CD4-positive, alpha-beta T cell (primary cell): ENCODE data around the gene DLK1. TPM values are rescaled to one million over a fixed set of nuclear protein-coding genes. Genes with fewer than 3 reads are reported as not detected.
A peak's percentile ranks its signal among the peaks of the same experiment; 100 is the strongest.

Experiments
- ATAC-seq: fragments of 200-7000 bp; cut with Tn5 transposase; one replicate; pipeline ENCODE4 v1.10.0; 2022; ENCODE audit warnings: mild to moderate bottlenecking; ENCODE audit not compliant: poor library complexity
- CTCF ChIA-PET: fragments of 350-600 bp; sonication (Branson Sonifier 250); formaldehyde crosslinking; loops from one replicate; lab custom pipeline; 2021; ENCODE audit warnings: antibody characterized with exemption, inconsistent platforms; lab: Charles Lee
- POLR2A ChIA-PET: fragments of 350-600 bp; sonication (Branson Sonifier 250); formaldehyde crosslinking; loops from one replicate; lab custom pipeline; 2021; ENCODE audit warnings: antibody characterized with exemption, inconsistent platforms; lab: Charles Lee
- DNase-seq, 14 experiments: peaks; one replicate each; pipeline ENCODE4 v3.0.0-alpha.2; 2013 to 2020; ENCODE audit warnings: mixed read lengths in 2 of 14
- H3K27ac ChIP-seq, 2 donors: one replicate each; pipeline versions ENCODE4 v1.5.1 to v1.7.0; 2013; ENCODE audit warnings: low read length in 2 of 2, low read depth in 1 of 2, mild to moderate bottlenecking in 1 of 2
- H3K27me3 ChIP-seq, 2 experiments: 1 replicate in 1 of 2; 2 replicates in 1 of 2; pipeline versions ENCODE4 v1.6.1 to v1.7.0; 2013; ENCODE audit warnings: low read length in 2 of 2, control low read depth in 1 of 2, mild to moderate bottlenecking in 1 of 2, moderate library complexity in 1 of 2; ENCODE audit not compliant: insufficient read depth in 2 of 2, control insufficient read depth in 1 of 2
- H3K36me3 ChIP-seq: one replicate; pipeline ENCODE4 v1.6.1; 2013; ENCODE audit warnings: low read length, control low read depth; ENCODE audit not compliant: insufficient read depth
- H3K4me1 ChIP-seq: one replicate; pipeline ENCODE4 v1.6.1; 2013; ENCODE audit warnings: low read length, control low read depth; ENCODE audit not compliant: insufficient read depth
- H3K4me3 ChIP-seq: one replicate; pipeline ENCODE4 v1.5.1; 2013; ENCODE audit warnings: mild to moderate bottlenecking, low read length, moderate library complexity
- H3K9me3 ChIP-seq, 2 experiments: 1 replicate in 1 of 2; 2 replicates in 1 of 2; pipeline versions ENCODE4 v1.6.1 to v1.7.0; 2013; ENCODE audit warnings: low read length in 2 of 2, mild to moderate bottlenecking in 2 of 2, control low read depth in 1 of 2, moderate library complexity in 1 of 2; ENCODE audit not compliant: control insufficient read depth in 1 of 2, insufficient read depth in 1 of 2
- H3K27ac Mint-ChIP-seq: one replicate; pipeline ENCODE4 v1.8.0; 2020; ENCODE audit warnings: mixed read lengths
- H3K27me3 Mint-ChIP-seq: one replicate; pipeline ENCODE4 v1.8.0; 2021; ENCODE audit warnings: mixed read lengths
- H3K36me3 Mint-ChIP-seq: one replicate; pipeline ENCODE4 v1.8.0; 2021; ENCODE audit warnings: low read depth, mixed read lengths
- H3K4me1 Mint-ChIP-seq: one replicate; pipeline ENCODE4 v1.8.0; 2021; ENCODE audit warnings: low read depth, mixed read lengths
- H3K4me3 Mint-ChIP-seq: one replicate; pipeline ENCODE4 v1.8.0; 2020; ENCODE audit warnings: mild to moderate bottlenecking, mixed read lengths
- H3K9me3 Mint-ChIP-seq: one replicate; pipeline ENCODE4 v1.8.0; 2020; ENCODE audit warnings: mixed read lengths
- CTCF ChIP-seq: fragments of 200-600 bp; IDR thresholded peaks from one replicate; pipeline ENCODE4 v1.8.0; 2022; ENCODE audit warnings: antibody characterized with exemption, mild to moderate bottlenecking
- intact Hi-C, 2 experiments: fragments of 100-400 bp; cut with DNase I in 1 of 2; cut with micrococcal nuclease in 1 of 2; formaldehyde crosslinking; loops; one replicate each; pipeline versions ENCODE4 v1.15.1 to v1.9.0; 2023 to 2025; cut with DNase I, micrococcal nuclease
- total RNA-seq, 174 experiments: library from RNA in 2 of 174; stranded (reverse) in 2 of 174; gene quantifications; one replicate each; pipeline ENCODE4 v1.2.3 and lab custom pipeline; 2021 to 2026

Gene DLK1
- total RNA-seq, 2 experiments from 2014 or later: not detected

GRCh38 chr14:100767003-100767787 lies 40.5 kb downstream of the DLK1 start:
- Mint-ChIP-seq H3K27me3 (peaks cover 4% of the 10 kb centered on the region), H3K27ac (no peak overlapping the region), H3K36me3 (no peaks in the 10 kb centered on the region), H3K4me3 (no peak overlapping the region), H3K9me3 (no peaks in the 10 kb centered on the region), H3K4me1 (no peaks in the 10 kb centered on the region)
- H3K4me3 ChIP-seq: no peak overlapping the region
- H3K9me3 ChIP-seq: peaks cover 0 to 19% of the 10 kb centered on the region in 2 experiments
- ATAC-seq: no peak
- CTCF ChIA-PET: no interaction called here
- H3K27me3 ChIP-seq: peaks cover 2 to 3% of the 10 kb centered on the region in 2 experiments
- DNase-seq: peak in 1 of 14 experiments; percentile 10
- no peaks in the 10 kb centered on the region for H3K36me3 ChIP-seq
- no peak for TF ChIP-seq CTCF
- no peaks in the 10 kb centered on the region for H3K4me1 ChIP-seq
- H3K27ac ChIP-seq: no peak overlapping the region
- intact Hi-C loops: no loop called here
- POLR2A ChIA-PET: no interaction called here

DNA sequence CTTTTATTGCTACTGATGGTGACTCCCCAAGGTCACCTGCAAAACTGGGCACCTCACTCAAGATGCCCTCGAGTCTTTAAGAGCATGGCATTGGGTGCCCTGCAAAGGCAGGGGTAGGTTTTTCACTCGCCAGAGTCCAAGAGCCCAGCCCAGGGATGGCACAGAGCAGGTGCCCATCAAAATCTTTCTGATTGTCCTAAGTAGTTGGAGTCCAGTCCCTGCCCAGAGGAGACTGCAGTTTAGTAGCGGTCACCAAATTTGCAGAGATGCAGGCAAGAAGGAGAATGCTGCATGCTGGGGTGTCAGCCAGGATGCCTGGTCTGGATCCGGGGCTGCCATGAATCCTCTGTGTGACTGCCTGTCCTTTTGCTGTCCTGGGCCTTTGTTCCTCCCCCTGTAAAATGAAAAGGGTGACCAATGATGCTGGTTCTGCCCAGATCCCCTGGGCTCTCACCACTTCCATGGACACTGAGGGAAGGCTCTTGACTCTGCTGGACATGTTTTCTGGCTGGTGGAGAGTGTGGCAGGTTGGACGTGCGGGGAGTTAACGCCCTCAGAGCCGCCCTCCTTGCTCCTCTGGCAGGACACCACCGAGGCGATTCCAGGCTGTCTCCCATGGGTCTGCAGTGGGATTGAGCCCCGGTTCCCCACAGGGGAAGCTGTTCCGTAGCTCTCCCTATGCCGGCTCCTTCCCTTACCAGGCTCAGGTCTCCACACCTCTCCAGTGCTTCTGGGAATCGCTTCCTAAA lies 41.3 kb downstream of the DLK1 start:
- intact Hi-C loops: no loop called here
- no peaks in the 10 kb centered on the region for H3K9me3 Mint-ChIP-seq
- TF ChIP-seq CTCF: no peak
- Histone ChIP-seq H3K9me3 (peaks cover 0 to 19% of the 10 kb centered on the region in 2 experiments), H3K27me3 (peaks cover under 1 to 3% of the 10 kb centered on the region in 2 experiments), H3K27ac (no peak overlapping the region), H3K4me1 (no peaks in the 10 kb centered on the region), H3K36me3 (no peaks in the 10 kb centered on the region), H3K4me3 (no peak overlapping the region)
- no peak for DNase-seq
- no peaks in the 10 kb centered on the region for H3K36me3 Mint-ChIP-seq
- ChIA-PET CTCF (no interaction called here), POLR2A (no interaction called here)
- no peak overlapping the region for H3K27ac Mint-ChIP-seq
- peaks cover 4% of the 10 kb centered on the region for H3K27me3 Mint-ChIP-seq
- no peak for ATAC-seq
- no peaks in the 10 kb centered on the region for H3K4me1 Mint-ChIP-seq
- H3K4me3 Mint-ChIP-seq: no peak overlapping the region

DNA sequence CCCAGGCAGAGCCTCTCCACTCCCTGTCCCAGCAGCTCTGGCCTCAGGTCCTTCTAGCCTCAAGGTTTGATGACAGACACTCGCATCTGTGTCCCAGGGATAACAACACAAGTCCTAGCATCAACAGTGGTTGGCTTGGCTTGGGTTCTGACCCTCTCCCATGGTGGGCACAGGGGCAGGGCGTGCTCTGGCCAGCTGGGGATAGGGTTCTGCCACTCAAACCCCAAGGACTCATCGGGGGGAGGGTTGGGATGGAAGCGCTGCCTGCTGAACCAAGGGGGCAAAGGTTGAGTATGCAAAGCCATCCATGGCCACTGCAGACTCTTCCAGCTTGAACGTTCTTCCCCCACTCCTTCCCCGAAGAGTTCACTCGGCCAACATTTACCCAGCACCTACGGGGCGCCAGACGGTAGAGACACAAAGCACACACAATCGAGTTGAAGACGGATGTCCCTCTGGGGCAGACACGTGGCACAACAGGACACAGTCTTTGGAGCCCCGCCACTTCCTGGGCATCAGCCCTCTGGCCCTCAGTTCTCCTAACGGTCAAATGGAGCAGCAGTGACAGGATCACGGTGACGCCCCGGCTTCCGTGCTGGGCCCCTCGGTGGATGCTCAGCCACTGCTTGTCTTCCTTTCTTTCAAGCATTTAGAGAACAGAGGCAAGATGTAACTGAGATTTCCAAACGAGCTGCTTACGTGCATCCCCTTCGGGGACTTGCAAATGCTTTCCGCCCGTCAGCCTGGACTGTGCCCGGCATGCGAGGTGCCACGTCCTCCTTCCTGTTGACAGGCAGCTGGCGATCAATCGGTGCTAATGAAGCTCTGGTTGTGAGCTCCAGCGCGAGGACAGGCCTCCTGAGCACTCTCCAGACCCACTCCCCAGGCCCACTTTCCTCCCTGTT lies 42.6 kb downstream of the DLK1 start:
- Histone ChIP-seq H3K27me3 (peaks cover 0 to 3% of the 10 kb centered on the region in 2 experiments), H3K36me3 (no peaks in the 10 kb centered on the region), H3K4me1 (no peaks in the 10 kb centered on the region), H3K27ac (no peak overlapping the region), H3K4me3 (no peak overlapping the region), H3K9me3 (peaks cover 0 to 19% of the 10 kb centered on the region in 2 experiments)
- Mint-ChIP-seq H3K27me3 (peaks cover 4% of the 10 kb centered on the region), H3K36me3 (no peaks in the 10 kb centered on the region), H3K27ac (no peak overlapping the region), H3K4me1 (no peaks in the 10 kb centered on the region), H3K9me3 (no peaks in the 10 kb centered on the region), H3K4me3 (no peak overlapping the region)
- ChIA-PET CTCF (no interaction called here), POLR2A (no interaction called here)
- ATAC-seq (no peak), DNase-seq (peak in 1 of 14 experiments; percentile 21)
- no peak for TF ChIP-seq CTCF
- intact Hi-C loops: no loop called here
